ENCODE data around the gene ACVR2A. TPM values are rescaled to one million over a fixed set of nuclear protein-coding genes. Genes with fewer than 3 reads are reported as not detected.

ACVR2A gene
- total and polyA plus RNA-seq, 10 donors, result 2.0 to 15.6 (median 14.1) TPM

- no peak overlapping the region for H3K4me3 ChIP-seq
- no peaks in the 10 kb centered on the region for H3K27me3 ChIP-seq (replicated peaks in 1 of 7)
- H3K27ac ChIP-seq, result no peak overlapping the region
- H3K36me3 ChIP-seq, result peaks cover 3 to 83% (median 29%) of the 10 kb centered on the region in 6 donors
- intact Hi-C loops (cut with DNase I; ENCODE audit: low total_unique reads), result loop anchor here (5.0 to 10.0 kb wide), 2 partner anchors 567 to 1054 kb away; no protein-coding TSS in a partner anchor
- TF ChIP-seq POLR2AphosphoS5 (IDR thresholded peaks at IDR 0.05), result no peak
- TF ChIP-seq CTCF (IDR thresholded peaks at IDR 0.05 in 8 of 11, conservative IDR thresholded peaks at IDR 0.05 in 3 of 11), result peak; percentile 51 to 89 (median 79)
- WGBS, 5 donors, result 37 to 54% (median 48%) methylated on average over 3 of the region's 3 CpGs
- no peak for DNase-seq
- no peaks in the 10 kb centered on the region for H3K4me1 ChIP-seq
- no peaks in the 10 kb centered on the region for H3K9me3 ChIP-seq
Measured at GRCh38 chr2:147937744-147938349, 93.0 kb downstream of the ACVR2A start.

- Histone ChIP-seq H3K4me1 (no peaks in the 10 kb centered on the region), H3K27me3 (replicated peaks in 1 of 7) (no peaks in the 10 kb centered on the region), H3K27ac (no peak overlapping the region), H3K9me3 (no peaks in the 10 kb centered on the region), H3K4me3 (no peak overlapping the region), H3K36me3 (peaks cover 3 to 81% (median 28%) of the 10 kb centered on the region in 6 donors)
- 87 to 97% (median 95%) methylated on average over 1 of the region's 1 CpG for WGBS, 5 donors
- intact Hi-C loops (cut with DNase I; ENCODE audit: low total_unique reads), result loop anchor here (5.0 to 10.0 kb wide), 2 partner anchors 565 to 1053 kb away; no protein-coding TSS in a partner anchor
- no peak for TF ChIP-seq CTCF (IDR thresholded peaks at IDR 0.05 in 8 of 11, conservative IDR thresholded peaks at IDR 0.05 in 3 of 11)
- TF ChIP-seq POLR2A (IDR thresholded peaks at IDR 0.05), result no peak
- TF ChIP-seq POLR2AphosphoS5 (IDR thresholded peaks at IDR 0.05), result no peak
- DNase-seq, result no peak
Measured at GRCh38 chr2:147939313-147939712, 94.5 kb downstream of the ACVR2A start.

- H3K27me3 ChIP-seq (replicated peaks in 1 of 7), result no peaks in the 10 kb centered on the region
- no peaks in the 10 kb centered on the region for H3K4me1 ChIP-seq
- no peak for TF ChIP-seq CTCF (IDR thresholded peaks at IDR 0.05 in 8 of 11, conservative IDR thresholded peaks at IDR 0.05 in 3 of 11)
- no peak for TF ChIP-seq POLR2AphosphoS5 (IDR thresholded peaks at IDR 0.05)
- no peak for TF ChIP-seq POLR2A (IDR thresholded peaks at IDR 0.05)
- H3K9me3 ChIP-seq, result no peaks in the 10 kb centered on the region
- WGBS, 5 donors, result 68 to 83% (median 75%) methylated on average over 1 of the region's 1 CpG
- peaks cover 0 to 73% (median 15%) of the 10 kb centered on the region in 6 donors for H3K36me3 ChIP-seq
- intact Hi-C loops (cut with DNase I; ENCODE audit: low total_unique reads), result no loop called here
- no peak overlapping the region for H3K4me3 ChIP-seq
- no peak for DNase-seq
- no peak overlapping the region for H3K27ac ChIP-seq
Measured at GRCh38 chr2:147945660-147946059, 100.8 kb downstream of the ACVR2A start.

- DNase-seq, result no peak
- Histone ChIP-seq H3K9me3 (no peaks in the 10 kb centered on the region), H3K27me3 (replicated peaks in 1 of 7) (no peaks in the 10 kb centered on the region), H3K27ac (no peak overlapping the region), H3K4me1 (no peaks in the 10 kb centered on the region), H3K36me3 (peaks cover 0 to 86% (median 23%) of the 10 kb centered on the region in 6 donors), H3K4me3 (no peak overlapping the region)
- TF ChIP-seq CTCF (IDR thresholded peaks at IDR 0.05 in 8 of 11, conservative IDR thresholded peaks at IDR 0.05 in 3 of 11) (no peak), POLR2AphosphoS5 (IDR thresholded peaks at IDR 0.05) (no peak), POLR2A (IDR thresholded peaks at IDR 0.05) (no peak)
- intact Hi-C loops (cut with DNase I; ENCODE audit: low total_unique reads), result no loop called here
Measured at GRCh38 chr2:147952118-147952517, 107.3 kb downstream of the ACVR2A start.
